K562 (cell line): Measurements from ENCODE around the gene SYNGR3. TPM values are rescaled to one million over a fixed set of nuclear protein-coding genes. Genes with fewer than 3 reads are reported as not detected.

Experiments
- ATAC-seq: fragments of 200-7000 bp; cut with Tn5 transposase; 3 replicates; pipeline ENCODE4 v1.9.1; 2020; ENCODE audit warnings: moderate library complexity
- BruUV-seq: library from RNA; stranded (reverse); fragments of 400-500 nt; replicated peaks from 2 replicates; lab custom pipeline; 2021; lab: Mats Ljungman, UMichigan
- CTCF ChIA-PET: fragments of 300-600 bp; formaldehyde crosslinking; extraction: SDS; loops from one replicate; lab custom pipeline; 2021; ENCODE audit warnings: low intra/inter-chr PET ratio; lab: Yijun Ruan, JAX
- POLR2A ChIA-PET: fragments of 300-600, 350-650 bp; sonication (Branson Sonifier 250); formaldehyde crosslinking; extraction: SDS; loops from one replicate; lab custom pipeline; 2021; ENCODE audit warnings: antibody characterized with exemption, inconsistent platforms; lab: Yijun Ruan, JAX
- DNase-seq, 4 experiments: peaks; one replicate each; pipeline versions ENCODE4 v3.0.0 to v3.0.0-alpha.2; 2011 to 2018; ENCODE audit warnings: low spot score in 3 of 4, mixed read lengths in 3 of 4; ENCODE audit errors: extremely low read depth in 1 of 4
- FAIRE-seq: peaks from 2 replicates; lab custom pipeline; 2011; peaks lifted over from hg19 to GRCh38; lab: Jason Lieb, UNC
- H2AFZ ChIP-seq: 2 replicates; pipeline ENCODE4 v1.6.0; 2011; ENCODE audit warnings: low read depth, low read length, control low read depth, inconsistent platforms
- H3K27ac ChIP-seq: fragments of 200-600 bp; 3 replicates; pipeline ENCODE4 v1.8.0; 2011; ENCODE audit warnings: low read depth, mild to moderate bottlenecking, control low read depth, inconsistent platforms, low read length, moderate library complexity, mixed read lengths; ENCODE audit errors: extremely low read depth
- H3K27me3 ChIP-seq, 2 experiments: fragments of 300-600 bp in 1 of 2; 2 replicates in 1 of 2; 3 replicates in 1 of 2; pipeline versions ENCODE4 v1.6.0 to v1.8.0; 2011; ENCODE audit warnings: inconsistent platforms in 2 of 2, low read length in 2 of 2, mild to moderate bottlenecking in 1 of 2, mixed read lengths in 1 of 2, moderate library complexity in 1 of 2; ENCODE audit not compliant: control insufficient read depth in 2 of 2, insufficient read depth in 2 of 2
- H3K36me3 ChIP-seq: fragments of 300-600 bp; 3 replicates; pipeline ENCODE4 v1.8.0; 2011; ENCODE audit warnings: mild to moderate bottlenecking, low read length, inconsistent platforms; ENCODE audit not compliant: control insufficient read depth, insufficient read depth
- H3K4me1 ChIP-seq, 2 experiments: fragments of 200-600 bp in 1 of 2; replicated peaks in 1 of 2; 2 replicates in 1 of 2; 3 replicates in 1 of 2; pipeline versions ENCODE4 v1.5.1 to v1.8.0; 2011; ENCODE audit warnings: inconsistent platforms in 2 of 2, low read length in 2 of 2, mild to moderate bottlenecking in 1 of 2, mixed read lengths in 1 of 2, moderate library complexity in 1 of 2; ENCODE audit not compliant: control insufficient read depth in 2 of 2, insufficient read depth in 2 of 2
- H3K4me2 ChIP-seq: 2 replicates; pipeline ENCODE4 v1.6.1; 2011; ENCODE audit warnings: low read length, control low read depth, inconsistent platforms, mixed read lengths; ENCODE audit not compliant: insufficient read depth
- H3K4me3 ChIP-seq: fragments of 200-600 bp; sonication (generic), shearing (Covaris generic); 2 replicates; pipeline ENCODE4 v1.5.1; 2016; ENCODE audit warnings: control low read depth, inconsistent platforms
- H3K79me2 ChIP-seq: fragments of 200-600 bp; 3 replicates; pipeline ENCODE4 v1.8.0; 2011; ENCODE audit warnings: low read length, inconsistent platforms; ENCODE audit not compliant: control insufficient read depth, insufficient read depth
- H3K9ac ChIP-seq, 2 experiments: 2 replicates each; pipeline versions ENCODE4 v1.6.0 to v1.6.1; 2011; ENCODE audit warnings: low read depth in 2 of 2, low read length in 2 of 2, control low read depth in 1 of 2, inconsistent platforms in 1 of 2, mild to moderate bottlenecking in 1 of 2, mixed read lengths in 1 of 2; ENCODE audit not compliant: insufficient read depth in 1 of 2
- H3K9me1 ChIP-seq: one replicate; pipeline ENCODE4 v1.6.0; 2011; ENCODE audit warnings: inconsistent platforms, mild to moderate bottlenecking, low read length, moderate library complexity; ENCODE audit not compliant: control insufficient read depth, insufficient read depth
- H3K9me3 ChIP-seq: replicated peaks from 2 replicates; pipeline ENCODE4 v1.5.1; 2011; ENCODE audit warnings: low read depth, low read length, inconsistent platforms; ENCODE audit not compliant: control insufficient read depth, insufficient read depth
- H4K20me1 ChIP-seq: replicated peaks from 2 replicates; pipeline ENCODE4 v1.6.1; 2011; ENCODE audit warnings: low read length, inconsistent platforms, mixed read lengths; ENCODE audit not compliant: control insufficient read depth, insufficient read depth
- ARID4B ChIP-seq: sonication (generic); formaldehyde crosslinking; IDR thresholded peaks from 2 replicates; pipeline ENCODE4 v1.8.0; 2022; ENCODE audit warnings: mild to moderate bottlenecking, missing genetic modification reagents
- BCLAF1 ChIP-seq, 2 experiments: fragments of 450-650 bp in 1 of 2; IDR thresholded peaks; 2 replicates each; pipeline ENCODE4 v1.6.1; 2011 to 2017; ENCODE audit warnings: low read depth in 2 of 2, antibody characterized with exemption in 1 of 2, borderline replicate concordance in 1 of 2, low read length in 1 of 2, mild to moderate bottlenecking in 1 of 2, mixed read lengths in 1 of 2; ENCODE audit not compliant: control insufficient read depth in 1 of 2
- GATAD2B ChIP-seq: fragments of 450-650 bp; IDR thresholded peaks from 2 replicates; pipeline ENCODE4 v1.6.1; 2017; ENCODE audit warnings: mild to moderate bottlenecking, borderline replicate concordance
- NONO ChIP-seq, 2 experiments: fragments of 200-400 bp in 1 of 2; fragments of 450-650 bp in 1 of 2; formaldehyde crosslinking in 1 of 2; IDR thresholded peaks; 2 replicates each; pipeline ENCODE4 v1.6.1; 2017; ENCODE audit warnings: low read depth in 2 of 2, mild to moderate bottlenecking in 2 of 2, moderate library complexity in 2 of 2, low read length in 1 of 2
- NR3C1 ChIP-seq: sonication (generic); formaldehyde crosslinking; IDR thresholded peaks from 2 replicates; pipeline ENCODE4 v1.8.1; 2022; ENCODE audit warnings: missing genetic modification reagents
- POLR2G ChIP-seq: fragments of 200-400 bp; formaldehyde crosslinking; IDR thresholded peaks from 2 replicates; pipeline ENCODE4 v1.6.1; 2017; ENCODE audit warnings: low read depth, mild to moderate bottlenecking, antibody characterized with exemption, low read length, moderate library complexity
- ZNF311 ChIP-seq: fragments of 250-450 bp; sonication (Bioruptor Pico); IDR thresholded peaks from 2 replicates; pipeline ENCODE4 v1.4.0; 2020; ENCODE audit warnings: mild to moderate bottlenecking, moderate library complexity
- ZNF589 ChIP-seq: fragments of 200-800 bp; sonication (Bioruptor generic); IDR thresholded peaks from 2 replicates; pipeline ENCODE4 v1.6.1; 2016; ENCODE audit warnings: low read depth, missing genetic modification characterization, missing compliant biosample characterization
- WGBS: fragments of 100-300 bp; shearing (Covaris generic); methylation state at CpG from one replicate; pipeline ENCODE4 v1.1.6; 2016; ENCODE audit warnings: low coverage, mixed read lengths; ENCODE audit not compliant: insufficient coverage; ENCODE audit errors: missing lambda C conversion rate; 5-methylcytosine and 5-hydroxymethylcytosine counted together
- in situ Hi-C: fragments of 300-500 bp; cut with MboI; formaldehyde crosslinking; loops from 4 replicates; pipeline ENCODE4 v1.15.0; 2018; ENCODE audit warnings: inconsistent platforms, mixed read lengths
- intact Hi-C: fragments of 100-400 bp; cut with micrococcal nuclease; formaldehyde crosslinking; loops from 2 replicates; pipeline ENCODE4 v1.14.2; 2022
- polyA plus RNA-seq, 8 experiments: library from polyadenylated mRNA; depleted of rRNA in 4 of 8; stranded (reverse) in 5 of 8; unstranded in 3 of 8; fragments of >200 nt; fragmentation: Nextera tagmentation in 2 of 8; fragmentation: Illumina TruSeq in 1 of 8; extraction: Ambion mirVana in 2 of 8; extraction: Trizol in 1 of 8; gene quantifications; 2 replicates each; pipeline versions ENCODE4 v1.2.1 to v1.2.3, GENCODE V29; 2011 to 2014; ENCODE audit warnings: inconsistent platforms in 1 of 8, missing spikeins in 1 of 8
- total RNA-seq, 7 experiments: library from RNA; depleted of rRNA in 6 of 7; stranded (reverse); fragments of >200 nt in 6 of 7; fragmentation: Illumina TruSeq in 2 of 7; extraction: Trizol in 2 of 7; gene quantifications; 2 replicates each; pipeline versions ENCODE4 v1.2.1 to v1.2.3, GENCODE V29; 2011 to 2021; ENCODE audit warnings: low replicate concordance in 1 of 7

The SYNGR3 gene
- total and polyA plus RNA-seq, 9 of the 15 experiments (the other 6 are each of a cell fraction or from before 2014, with no cell fraction given), result 3.7 to 69.2 (median 36.3) TPM

- FAIRE-seq, result no peak
- peaks cover 9 to 94% of the 10 kb centered on the region in 2 experiments for H3K4me1 ChIP-seq
- H3K9me1 ChIP-seq, result no peaks in the 10 kb centered on the region
Measured at GRCh38 chr16:2037647-2038381, 48.0 kb downstream of the SYNGR3 start.

More at GRCh38 chr16:2037647-2038381, 48.0 kb downstream of the SYNGR3 start:
- TF ChIP-seq ZNF589 (CRISPR knock-in tag), result no peak
- no peak for TF ChIP-seq GATAD2B
- no peak for TF ChIP-seq NONO (IDR thresholded peaks at IDR 0.05; ENCODE audit: low read depth in 2 of 2, low read length in 1 of 2)
- TF ChIP-seq NR3C1, result no peak
- no peak for TF ChIP-seq ARID4B (CRISPR knock-in tag)
- TF ChIP-seq ZNF311 (CRISPR knock-in tag), result no peak
- peak; percentile 35; the same call in 1 of the 2 replicates for TF ChIP-seq POLR2G
- TF ChIP-seq BCLAF1 (IDR thresholded peaks at IDR 0.05; ENCODE audit: borderline replicate concordance in 1 of 2, control insufficient read depth in 1 of 2, low read depth in 2 of 2, low read length in 1 of 2), result no peak
- ChIA-PET POLR2A (interaction anchor here (0.5 to 1.6 kb wide), 6 partner anchors 9 to 117 kb away, joined by 3 to 6 read pairs (median 4); partner anchors contain the start of genes NTHL1, RPS2 and TSC2), CTCF (interaction anchor here (0.6 kb wide), 1 partner anchor 644 kb away, joined by 3 read pairs; no protein-coding TSS in a partner anchor)
- no TSS peak for BruUV-seq
- H3K4me2 ChIP-seq, result no peak overlapping the region
- no peak for ATAC-seq
- no peak overlapping the region for H3K27ac ChIP-seq
- no peak overlapping the region for H2AFZ ChIP-seq
- H3K9me3 ChIP-seq, result no peaks in the 10 kb centered on the region
- no peaks in the 10 kb centered on the region for H4K20me1 ChIP-seq
- H3K27me3 ChIP-seq, result no peaks in the 10 kb centered on the region
- peak overlapping the region in 1 of 2 experiments; percentile 43; a peak in 1 of 4 replicates for H3K9ac ChIP-seq
- in situ Hi-C loops, result no loop called here
- intact Hi-C loops, result no loop called here
- H3K4me3 ChIP-seq, result no peak overlapping the region
- 91% methylated on average over 18 of the region's 29 CpGs for WGBS
- H3K79me2 ChIP-seq, result peaks cover 8% of the 10 kb centered on the region; the same call in 1 of the 3 replicates
- no peak for DNase-seq
- H3K36me3 ChIP-seq, result peaks cover 16% of the 10 kb centered on the region; the same call in 1 of the 3 replicates
